Activated effector memory CD4-positive, alpha-beta T cell treated with anti-CD3 and anti-CD28 coated beads, Interleukin-2, amount 50 U/mL, for 16 hours (primary cell): Measurements from ENCODE around the gene TTC34.
"Not testable (repeated sequence)": the region's sequence is repeated elsewhere in the genome, so short reads cannot be mapped to it uniquely, and the experiment has no call there.

Experiments
- DNase-seq: peaks from one replicate; pipeline ENCODE4 v3.0.0-alpha.2; 2020

Gene TTC34

GRCh38 chr1:2759433-2759832 lies 42.1 kb downstream of the TTC34 start:
- DNase-seq = peak; percentile 61

DNA sequence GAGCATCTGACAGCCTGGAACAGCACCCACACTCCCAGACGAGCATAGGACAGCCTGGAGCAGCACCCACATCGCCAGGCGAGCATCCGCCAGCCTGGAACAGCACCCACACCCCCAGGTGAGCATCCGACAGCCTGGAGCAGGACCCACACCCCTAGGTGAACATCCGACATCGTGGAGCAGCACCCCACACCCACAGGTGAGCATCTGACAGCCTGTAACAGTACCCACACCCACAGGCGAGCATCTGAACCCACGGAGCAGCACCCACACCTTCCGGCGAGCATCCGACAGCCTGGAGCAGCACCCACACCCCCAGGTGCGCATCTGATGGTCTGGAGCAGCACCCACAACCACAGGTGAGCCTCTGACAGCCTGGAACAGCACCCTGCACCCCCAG lies 44.0 kb downstream of the TTC34 start:
- DNase-seq = peak; percentile 28

DNA sequence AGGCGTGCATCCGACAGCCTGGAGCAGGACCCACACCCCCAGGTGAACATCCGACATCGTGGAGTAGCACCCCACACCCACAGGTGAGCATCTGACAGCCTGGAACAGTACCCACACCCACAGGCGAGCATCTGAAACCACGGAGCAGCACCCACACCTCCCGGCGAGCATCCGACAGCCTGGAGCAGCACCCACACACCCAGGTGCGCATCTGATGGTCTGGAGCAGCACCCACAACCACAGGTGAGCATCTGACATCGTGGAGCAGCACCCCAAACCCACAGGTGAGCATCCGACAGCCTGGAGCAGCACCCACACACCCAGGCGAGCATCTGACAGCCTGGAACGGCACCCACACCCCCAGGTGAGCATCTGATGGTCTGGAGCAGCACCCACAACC lies 46.1 kb downstream of the TTC34 start:
- DNase-seq = peak; percentile 28

DNA sequence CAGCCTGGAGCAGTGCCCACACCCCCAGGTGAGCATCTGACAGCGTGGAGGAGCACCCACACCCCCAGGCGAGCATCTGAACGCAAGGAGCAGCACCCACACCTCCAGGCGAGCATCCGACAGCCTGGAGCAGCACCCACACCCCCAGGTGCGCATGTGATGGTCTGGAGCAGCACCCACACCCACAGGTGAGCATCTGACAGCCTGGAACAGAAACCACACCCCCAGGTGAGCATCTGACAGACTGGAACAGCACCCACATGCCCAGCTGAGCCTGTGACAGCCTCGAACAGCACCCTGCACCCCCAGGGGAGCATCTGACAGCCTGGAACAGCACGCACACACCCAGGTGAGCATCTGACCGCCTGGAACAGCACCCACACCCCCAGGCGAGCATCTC lies 46.9 kb downstream of the TTC34 start:
- DNase-seq = peak; percentile 59

DNA sequence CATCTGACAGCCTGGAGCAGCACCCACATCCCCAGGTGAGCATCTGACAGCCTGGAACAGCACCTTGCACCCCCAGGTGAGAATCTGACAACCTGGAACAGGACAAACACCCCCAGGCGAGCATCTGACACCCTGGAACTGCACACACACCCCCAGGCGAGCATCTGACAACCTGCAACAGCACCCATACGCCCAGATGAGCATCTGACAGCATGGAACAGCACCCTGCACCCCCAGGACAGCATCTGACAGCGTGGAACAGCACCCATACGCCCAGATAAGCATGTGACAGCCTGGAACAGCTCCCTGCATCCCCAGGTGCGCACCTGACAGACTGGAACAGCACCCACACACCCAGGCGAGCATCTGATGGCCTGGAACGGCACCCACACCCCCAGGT lies 49.0 kb downstream of the TTC34 start:
- peak; percentile 16 for DNase-seq

DNA sequence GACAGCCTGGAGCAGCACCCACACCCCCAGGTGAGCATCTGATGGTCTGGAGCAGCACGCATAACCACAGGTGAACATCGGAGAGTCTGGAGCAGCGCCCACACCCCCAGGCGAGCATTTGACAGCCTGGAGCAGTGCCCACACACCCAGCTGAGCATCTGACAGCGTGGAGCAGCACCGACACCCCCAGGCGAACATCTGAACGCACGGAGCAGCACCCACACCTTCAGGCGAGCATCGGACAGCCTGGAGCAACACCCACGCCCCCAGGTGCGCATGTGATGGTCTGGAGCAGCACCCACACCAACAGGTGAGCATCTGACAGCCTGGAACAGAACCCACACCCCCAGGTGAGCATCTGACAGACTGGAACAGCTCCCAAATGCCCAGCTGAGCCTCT lies 49.6 kb downstream of the TTC34 start:
- DNase-seq = peak; percentile 48

GRCh38 chr1:2750766-2751730 lies 50.4 kb downstream of the TTC34 start:
- peak; percentile 41 for DNase-seq

GRCh38 chr1:2750041-2750680 lies 51.3 kb downstream of the TTC34 start:
- peak; percentile 53 for DNase-seq

DNA sequence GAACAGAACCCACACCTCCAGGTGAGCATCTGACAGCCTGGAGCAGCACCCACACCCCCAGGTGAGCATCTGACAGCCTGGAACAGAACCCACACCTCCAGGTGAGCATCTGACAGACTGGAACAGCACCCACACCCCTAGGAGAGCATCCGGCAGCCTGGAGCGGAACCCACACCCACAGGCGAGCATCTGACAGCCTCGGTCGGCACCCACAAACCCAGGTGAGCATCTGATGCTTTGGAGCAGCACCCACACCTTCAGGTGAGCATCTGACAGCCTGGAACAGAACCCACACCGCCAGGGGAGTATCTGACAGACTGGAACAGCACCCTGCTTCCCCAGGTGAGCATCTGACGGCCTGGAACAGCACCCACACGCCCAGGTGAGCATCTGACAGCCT lies 52.9 kb downstream of the TTC34 start:
- DNase-seq = peak; percentile 0

- DNase-seq = not testable (repeated sequence)
Observed at GRCh38 chr1:2694796-2695195, 106.7 kb downstream of the TTC34 start.

GRCh38 chr1:2690180-2690579 lies 111.3 kb downstream of the TTC34 start:
- not testable (repeated sequence) for DNase-seq

GRCh38 chr1:2688336-2688665 lies 113.2 kb downstream of the TTC34 start:
- not testable (repeated sequence) for DNase-seq

DNA sequence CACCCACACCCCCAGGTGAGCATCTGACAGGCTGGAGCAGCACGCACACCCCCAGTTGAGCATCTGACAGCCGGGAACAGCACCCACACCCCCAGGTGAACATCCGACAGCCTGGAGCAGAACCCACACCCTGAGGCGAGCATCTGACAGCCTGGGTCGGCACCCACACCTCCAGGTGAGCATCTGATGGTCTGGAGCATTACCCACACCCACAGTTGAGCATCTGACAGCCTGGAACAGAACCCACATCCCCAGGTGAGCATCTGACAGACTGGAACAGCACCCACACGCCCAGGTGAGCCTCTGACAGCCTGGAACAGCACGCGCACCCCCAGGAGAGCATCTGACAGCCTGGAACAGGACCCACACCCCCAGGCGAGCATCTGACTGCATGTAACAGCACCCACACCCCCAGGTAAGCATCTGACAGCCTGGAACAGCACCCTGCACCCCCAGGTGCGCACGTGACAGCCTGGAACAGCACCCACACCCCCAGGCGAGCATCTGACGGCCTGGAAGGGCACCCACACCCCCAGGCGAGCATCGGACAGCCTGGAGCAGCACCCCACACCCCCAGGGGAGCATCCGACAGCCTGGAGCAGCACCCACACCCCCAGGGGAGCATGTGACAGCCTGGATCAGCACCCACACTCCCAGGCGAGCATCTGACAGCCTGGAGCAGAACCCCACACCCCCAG lies 113.7 kb downstream of the TTC34 start:
- not testable (repeated sequence) for DNase-seq

DNA sequence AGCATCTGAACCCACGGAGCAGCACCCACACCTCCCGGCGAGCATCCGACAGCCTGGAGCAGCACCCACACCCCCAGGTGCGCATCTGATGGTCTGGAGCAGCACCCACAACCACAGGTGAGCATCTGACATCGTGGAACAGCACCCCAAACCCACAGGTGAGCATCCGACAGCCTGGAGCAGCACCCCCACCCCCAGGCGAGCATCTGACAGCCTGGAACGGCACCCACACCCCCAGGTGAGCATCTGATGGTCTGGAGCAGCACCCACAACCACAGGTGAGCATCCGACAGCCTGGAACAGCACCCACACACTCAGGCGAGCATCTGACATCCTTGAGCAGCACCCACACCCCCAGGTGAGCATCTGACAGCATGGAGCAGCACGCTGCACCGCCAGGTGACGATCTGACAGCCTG lies 114.3 kb downstream of the TTC34 start:
- not testable (repeated sequence) for DNase-seq

- DNase-seq = not testable (repeated sequence)
Observed at GRCh38 chr1:2686091-2686863, 115.2 kb downstream of the TTC34 start.

DNA sequence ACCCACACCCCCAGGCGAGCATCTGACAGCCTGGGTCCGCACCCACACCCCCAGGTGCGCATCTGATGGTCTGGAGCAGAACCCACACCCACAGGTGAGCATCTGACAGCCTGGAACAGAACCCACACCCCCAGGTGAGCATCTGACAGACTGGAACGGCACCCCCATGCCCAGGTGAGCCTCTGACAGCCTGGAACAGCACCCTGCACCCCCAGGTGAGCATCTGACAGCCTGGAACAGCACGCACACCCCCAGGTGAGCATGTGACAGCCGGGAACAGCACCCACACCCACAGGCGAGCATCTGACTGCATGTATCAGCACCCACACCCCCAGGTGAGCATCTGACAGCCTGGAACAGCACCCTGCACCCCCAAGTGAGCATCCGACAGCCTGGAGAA lies 115.8 kb downstream of the TTC34 start:
- not testable (repeated sequence) for DNase-seq

GRCh38 chr1:2684878-2685277 lies 116.6 kb downstream of the TTC34 start:
- not testable (repeated sequence) for DNase-seq

DNA sequence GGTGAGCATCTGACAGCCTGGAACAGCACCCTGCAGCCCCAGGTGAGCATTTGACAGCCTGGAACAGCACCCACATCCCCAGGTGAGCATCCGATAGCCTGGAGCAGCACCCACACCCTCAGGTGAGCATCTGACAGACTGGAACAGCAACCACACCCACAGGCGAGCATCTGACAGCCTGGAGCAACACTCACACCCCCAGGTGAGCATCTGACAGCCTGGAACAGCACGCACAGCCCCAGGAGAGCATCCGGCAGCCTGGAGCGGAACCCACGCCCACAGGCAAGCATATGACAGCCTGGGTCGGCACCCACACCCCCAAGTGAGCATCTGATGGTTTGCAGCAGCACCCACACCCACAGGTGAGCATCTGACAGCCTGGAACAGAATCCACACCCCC lies 117.5 kb downstream of the TTC34 start:
- peak; percentile 64 for DNase-seq

- DNase-seq = not testable (repeated sequence)
Observed at GRCh38 chr1:2683321-2683741, 118.2 kb downstream of the TTC34 start.

DNA sequence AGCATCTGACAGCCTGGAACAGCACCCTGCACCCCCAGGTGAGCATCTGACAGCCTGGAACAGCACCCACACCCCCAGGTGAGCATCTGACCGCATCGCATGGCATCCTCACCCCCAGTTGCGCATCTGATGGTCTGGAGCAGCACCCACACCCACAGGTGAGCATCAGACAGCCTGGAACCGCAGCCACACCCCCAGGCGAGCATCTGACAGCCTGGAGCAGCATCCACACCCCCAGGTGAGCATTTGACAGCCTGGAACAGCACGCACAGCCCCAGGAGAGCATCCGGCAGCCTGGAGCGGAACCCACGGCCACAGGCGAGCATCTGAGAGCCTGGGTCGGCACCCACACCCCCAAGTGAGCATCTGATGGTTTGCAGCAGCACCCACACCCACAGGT lies 118.6 kb downstream of the TTC34 start:
- not testable (repeated sequence) for DNase-seq

DNA sequence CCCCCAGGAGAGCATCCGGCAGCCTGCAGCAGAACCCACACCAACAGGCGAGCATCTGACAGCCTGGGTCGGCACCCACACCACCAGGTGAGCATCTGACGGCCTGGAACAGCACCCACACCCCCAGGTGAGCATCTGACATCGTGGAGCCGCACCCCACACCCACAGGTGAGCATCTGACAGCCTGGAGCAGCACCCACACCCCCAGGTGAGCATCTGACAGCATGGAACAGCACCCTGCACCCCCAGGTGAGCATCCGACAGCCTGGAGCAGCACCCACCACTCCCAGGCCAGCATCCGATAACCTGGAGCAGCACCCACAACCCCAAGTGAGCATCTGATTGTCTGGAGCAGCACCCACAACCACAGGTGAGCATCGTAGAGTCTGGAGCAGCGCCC lies 124.8 kb downstream of the TTC34 start:
- not testable (repeated sequence) for DNase-seq

DNA sequence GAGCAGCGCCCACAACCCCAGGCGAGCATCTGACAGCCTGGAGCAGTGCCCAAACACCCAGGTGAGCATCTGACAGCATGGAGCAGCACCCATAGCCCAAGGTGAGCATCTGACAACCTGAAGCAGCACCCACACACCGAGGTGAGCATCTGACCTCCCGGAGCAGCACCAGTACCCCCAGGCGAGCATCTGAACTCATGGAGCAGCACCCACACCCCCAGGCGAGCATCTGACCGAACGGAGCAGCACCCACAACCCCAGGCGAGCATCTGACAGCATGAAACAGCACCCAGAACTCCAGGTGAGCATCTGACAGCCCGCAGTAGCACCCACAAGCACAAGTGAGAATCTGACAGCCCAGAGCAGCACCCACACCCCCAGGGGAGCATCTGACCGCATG lies 129.8 kb downstream of the TTC34 start:
- DNase-seq = not testable (repeated sequence)

GRCh38 chr1:2659806-2660205 lies 141.7 kb downstream of the TTC34 start:
- DNase-seq = peak; percentile 58
